GM12873 (cell line): ENCODE results near the gene LPCAT3.

ENCODE experiments used
- TF ChIP-seq, protein P1 (sequence below): IDR thresholded peaks from 2 replicates; pipeline ENCODE4 v1.5.1; 2012; ENCODE audit warnings: low read depth, mild to moderate bottlenecking, moderate library complexity, low read length, control low read depth; ENCODE audit not compliant: insufficient read depth; ENCODE audit errors: missing control alignments

LPCAT3 gene, protein sequence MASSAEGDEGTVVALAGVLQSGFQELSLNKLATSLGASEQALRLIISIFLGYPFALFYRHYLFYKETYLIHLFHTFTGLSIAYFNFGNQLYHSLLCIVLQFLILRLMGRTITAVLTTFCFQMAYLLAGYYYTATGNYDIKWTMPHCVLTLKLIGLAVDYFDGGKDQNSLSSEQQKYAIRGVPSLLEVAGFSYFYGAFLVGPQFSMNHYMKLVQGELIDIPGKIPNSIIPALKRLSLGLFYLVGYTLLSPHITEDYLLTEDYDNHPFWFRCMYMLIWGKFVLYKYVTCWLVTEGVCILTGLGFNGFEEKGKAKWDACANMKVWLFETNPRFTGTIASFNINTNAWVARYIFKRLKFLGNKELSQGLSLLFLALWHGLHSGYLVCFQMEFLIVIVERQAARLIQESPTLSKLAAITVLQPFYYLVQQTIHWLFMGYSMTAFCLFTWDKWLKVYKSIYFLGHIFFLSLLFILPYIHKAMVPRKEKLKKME

DNA sequence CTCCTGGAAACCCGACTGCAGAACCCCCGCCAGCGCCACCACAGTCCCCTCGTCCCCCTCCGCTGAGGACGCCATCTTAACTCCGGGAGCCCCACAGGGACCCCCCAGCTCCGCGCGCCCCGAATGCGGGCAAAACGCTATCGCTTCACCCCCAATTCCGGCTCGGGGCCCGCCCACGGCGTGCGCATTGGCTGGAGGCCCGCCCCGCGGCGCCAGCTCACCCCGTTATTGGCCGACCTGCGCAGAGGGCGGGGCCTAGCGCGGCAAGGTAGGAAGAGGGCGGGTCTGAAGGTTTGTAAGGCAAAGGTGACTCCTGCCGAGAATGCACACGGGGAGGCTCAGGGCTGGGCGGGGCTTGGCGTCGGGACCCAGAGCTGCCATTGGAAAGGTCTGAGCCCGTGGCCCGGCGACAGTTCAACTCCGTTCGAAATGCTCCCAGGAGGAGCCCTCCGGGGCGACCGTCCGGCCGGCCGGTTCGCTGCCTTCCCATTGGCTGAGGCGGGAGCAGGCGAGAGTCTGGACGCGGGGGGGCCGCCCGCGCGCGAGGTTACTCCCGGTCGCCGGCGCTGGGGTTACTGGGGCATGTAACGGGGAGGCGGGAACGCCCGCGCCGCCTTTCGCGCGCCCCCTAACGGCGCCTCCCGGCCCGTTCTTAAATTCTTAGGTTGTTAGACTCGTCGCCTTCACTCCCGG is at the start of gene LPCAT3:
Gene LPCAT3, minus strand, starts transcription at position 127 of the 693 bp plus-strand sequence. Its CDS starts 52 bp downstream, at position 75.
- TF ChIP-seq, protein P1, sequence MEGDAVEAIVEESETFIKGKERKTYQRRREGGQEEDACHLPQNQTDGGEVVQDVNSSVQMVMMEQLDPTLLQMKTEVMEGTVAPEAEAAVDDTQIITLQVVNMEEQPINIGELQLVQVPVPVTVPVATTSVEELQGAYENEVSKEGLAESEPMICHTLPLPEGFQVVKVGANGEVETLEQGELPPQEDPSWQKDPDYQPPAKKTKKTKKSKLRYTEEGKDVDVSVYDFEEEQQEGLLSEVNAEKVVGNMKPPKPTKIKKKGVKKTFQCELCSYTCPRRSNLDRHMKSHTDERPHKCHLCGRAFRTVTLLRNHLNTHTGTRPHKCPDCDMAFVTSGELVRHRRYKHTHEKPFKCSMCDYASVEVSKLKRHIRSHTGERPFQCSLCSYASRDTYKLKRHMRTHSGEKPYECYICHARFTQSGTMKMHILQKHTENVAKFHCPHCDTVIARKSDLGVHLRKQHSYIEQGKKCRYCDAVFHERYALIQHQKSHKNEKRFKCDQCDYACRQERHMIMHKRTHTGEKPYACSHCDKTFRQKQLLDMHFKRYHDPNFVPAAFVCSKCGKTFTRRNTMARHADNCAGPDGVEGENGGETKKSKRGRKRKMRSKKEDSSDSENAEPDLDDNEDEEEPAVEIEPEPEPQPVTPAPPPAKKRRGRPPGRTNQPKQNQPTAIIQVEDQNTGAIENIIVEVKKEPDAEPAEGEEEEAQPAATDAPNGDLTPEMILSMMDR = peak; percentile 85

DNA sequence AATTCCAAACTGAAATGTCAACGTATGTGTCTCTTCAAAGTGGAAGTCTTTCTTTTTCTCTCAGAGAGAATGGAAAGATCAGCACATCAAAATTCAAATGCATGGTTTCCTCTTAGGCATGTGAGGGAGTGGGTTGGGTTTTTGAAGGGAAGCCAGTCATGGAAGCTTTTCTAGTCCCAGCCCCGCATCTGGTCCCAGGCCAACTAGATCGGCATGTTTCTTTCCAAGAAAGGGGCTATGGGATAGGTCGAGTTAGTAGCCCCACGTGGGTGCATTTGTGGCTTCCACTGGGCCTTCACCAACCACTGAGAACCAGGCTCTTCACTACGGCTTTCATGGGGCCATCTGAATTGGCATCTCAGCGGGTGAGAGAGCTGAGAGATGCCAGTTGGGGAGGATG is 48.8 kb upstream of the LPCAT3 start:
- TF ChIP-seq, protein P1 = no peak

DNA sequence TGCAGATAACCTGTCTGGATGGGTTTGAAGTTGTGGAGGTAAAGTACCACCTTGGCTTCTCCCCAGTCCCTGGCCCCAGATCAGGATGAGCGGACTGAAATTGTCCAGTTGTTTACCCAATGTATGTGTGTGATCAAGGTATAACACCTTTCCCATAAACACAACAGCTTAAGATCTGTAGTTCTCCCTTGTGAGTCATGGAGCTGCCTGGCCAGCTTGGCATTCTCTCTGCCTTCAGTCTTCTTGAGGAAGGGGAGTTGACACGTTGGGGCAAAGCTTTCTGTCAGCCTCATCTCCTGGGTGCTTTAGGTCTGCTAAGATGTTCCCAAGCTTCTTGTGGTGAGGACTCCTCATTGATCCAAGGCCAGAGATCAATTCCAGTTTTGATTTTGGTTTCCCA is 48.3 kb upstream of the LPCAT3 start:
- TF ChIP-seq, protein P1 = no peak

DNA sequence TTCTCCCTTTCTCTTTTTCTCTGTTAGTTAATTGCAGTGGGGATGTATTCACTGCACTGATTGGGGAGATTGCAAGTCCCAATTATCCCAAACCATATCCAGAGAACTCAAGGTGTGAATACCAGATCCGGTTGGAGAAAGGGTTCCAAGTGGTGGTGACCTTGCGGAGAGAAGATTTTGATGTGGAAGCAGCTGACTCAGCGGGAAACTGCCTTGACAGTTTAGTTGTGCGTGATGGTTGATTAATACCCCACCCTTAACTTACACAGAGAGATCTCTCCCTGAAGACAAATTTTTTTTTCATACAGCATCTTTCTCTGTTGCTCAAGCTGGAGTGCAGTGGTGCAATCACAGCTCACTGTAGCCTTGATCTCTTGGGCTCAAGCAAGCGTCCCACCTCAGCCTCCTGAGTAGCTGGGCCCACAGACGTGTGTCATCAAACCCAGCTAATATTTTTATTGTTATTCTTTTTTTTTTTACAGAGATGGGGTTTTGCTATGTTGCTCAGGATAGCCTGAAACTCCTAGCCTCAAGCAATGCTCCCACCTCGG is 46.9 kb upstream of the LPCAT3 start:
- TF ChIP-seq, protein P1 = no peak

DNA sequence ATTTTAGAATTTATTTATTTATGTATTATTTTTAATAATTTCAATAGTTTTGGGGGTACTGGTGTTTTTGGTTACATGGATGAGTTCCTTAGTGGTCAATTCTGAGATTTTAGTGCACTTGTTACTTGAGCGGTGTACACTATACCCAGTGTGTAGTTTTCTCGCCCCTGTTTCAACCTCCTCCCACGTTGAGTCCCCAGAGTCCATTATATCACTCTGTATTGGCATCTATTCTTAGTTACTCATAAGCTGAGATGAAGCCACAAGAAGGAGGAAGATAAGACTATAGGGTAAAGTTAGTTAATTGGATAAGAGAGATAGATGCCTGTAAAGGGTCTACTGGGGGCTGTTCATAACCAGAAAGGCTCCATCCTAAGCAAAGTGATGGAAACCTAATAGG is 46.2 kb upstream of the LPCAT3 start:
- TF ChIP-seq, protein P1 = no peak

DNA sequence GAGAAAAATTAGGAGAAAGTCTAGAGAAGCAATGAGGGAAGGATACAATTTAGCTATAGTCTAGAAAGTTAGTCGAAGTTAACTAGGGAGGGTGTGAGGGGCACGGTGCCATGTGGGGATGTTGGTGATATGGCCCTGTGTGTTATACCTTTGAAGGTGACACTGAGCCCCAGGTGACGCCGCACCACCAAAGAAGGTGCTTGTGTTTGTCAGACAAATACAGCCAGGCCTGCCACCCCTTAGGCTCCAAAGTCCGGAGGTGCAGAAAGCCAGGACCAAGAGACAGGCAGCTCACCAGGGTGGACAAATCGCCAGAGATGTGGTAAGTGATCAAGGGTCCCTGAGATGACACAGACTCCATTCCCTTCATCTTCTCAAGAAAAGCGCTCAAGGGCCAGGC is 43.3 kb upstream of the LPCAT3 start:
- TF ChIP-seq, protein P1 = no peak

DNA sequence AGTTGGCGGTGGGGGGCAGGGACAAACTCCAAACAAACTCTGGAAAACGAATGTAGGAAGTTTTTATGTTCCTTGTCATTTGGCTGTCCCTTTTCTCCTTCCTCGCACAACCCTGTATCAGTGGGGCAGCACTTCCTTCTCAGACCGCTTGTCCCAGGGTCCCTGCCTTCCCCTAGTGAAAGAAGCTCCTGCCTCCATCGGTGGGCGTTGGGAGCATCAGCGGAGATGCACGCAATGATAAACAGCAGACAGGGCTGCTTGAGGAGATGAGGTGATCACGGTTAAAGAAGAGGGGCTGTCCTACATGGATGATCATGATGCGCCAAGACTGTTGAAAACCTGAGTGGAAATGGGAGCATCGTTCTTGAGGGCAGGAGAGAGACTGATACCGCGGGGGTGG is 42.9 kb upstream of the LPCAT3 start:
- TF ChIP-seq, protein P1 = no peak
